GM08714 (cell line): Measurements from ENCODE around the gene BRAF.
"Not testable (repeated sequence)": the region's sequence is repeated elsewhere in the genome, so short reads cannot be mapped to it uniquely, and the experiment has no call there.

ENCODE experiments used
- H3K4me3 ChIP-seq: fragments of 200-500 bp; sonication (Bioruptor generic); 2 replicates; pipeline ENCODE4 v1.5.1; 2014; ENCODE audit warnings: mild to moderate bottlenecking, low read length, inconsistent platforms
- ZNF274 ChIP-seq: IDR thresholded peaks from 2 replicates; pipeline ENCODE4 v1.6.1; 2012; ENCODE audit warnings: mild to moderate bottlenecking, low read depth, low read length

BRAF gene

DNA sequence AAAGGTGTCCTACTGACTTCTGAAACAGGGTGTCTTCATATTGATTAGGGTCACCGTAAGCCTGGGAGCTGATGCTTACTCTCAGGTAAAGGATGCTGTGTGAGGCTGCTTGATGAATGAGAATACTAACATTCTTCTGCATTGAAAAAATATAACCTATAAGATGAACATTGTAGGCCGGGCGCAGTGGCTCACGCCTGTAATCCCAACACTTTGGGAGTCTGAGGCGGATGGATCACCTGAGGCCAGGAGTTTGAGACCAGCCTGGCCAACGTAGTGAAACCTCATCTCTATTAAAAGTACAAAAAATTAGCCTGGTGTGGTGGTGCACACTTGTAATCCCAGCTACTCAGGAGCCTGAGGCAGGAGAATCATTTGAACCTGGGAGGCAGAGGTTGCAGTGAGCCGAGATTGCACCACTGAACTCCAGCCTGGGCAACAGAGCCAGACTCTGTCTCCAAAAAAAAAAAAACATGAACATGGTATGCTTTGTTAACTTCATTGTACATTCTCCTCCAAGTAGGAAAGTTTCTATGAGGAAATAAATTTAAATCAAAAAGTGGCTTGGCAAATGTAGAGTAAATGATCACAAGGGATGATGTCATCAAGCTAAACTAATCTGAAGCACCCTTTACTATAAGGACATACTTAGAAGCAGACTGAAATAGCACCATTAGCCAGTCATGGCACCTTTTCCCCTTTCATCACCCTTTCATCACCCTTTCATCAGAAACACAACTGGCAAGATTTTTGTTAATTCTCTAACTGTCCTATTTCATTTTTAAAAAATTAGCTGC is 1.5 kb upstream of the BRAF start:
- TF ChIP-seq ZNF274: no peak
- no peak overlapping the region for H3K4me3 ChIP-seq

GRCh38 chr7:140924019-140924820 is 509 bp downstream of the BRAF start:
- TF ChIP-seq ZNF274: no peak
- H3K4me3 ChIP-seq: peak overlapping the region; percentile 98

DNA sequence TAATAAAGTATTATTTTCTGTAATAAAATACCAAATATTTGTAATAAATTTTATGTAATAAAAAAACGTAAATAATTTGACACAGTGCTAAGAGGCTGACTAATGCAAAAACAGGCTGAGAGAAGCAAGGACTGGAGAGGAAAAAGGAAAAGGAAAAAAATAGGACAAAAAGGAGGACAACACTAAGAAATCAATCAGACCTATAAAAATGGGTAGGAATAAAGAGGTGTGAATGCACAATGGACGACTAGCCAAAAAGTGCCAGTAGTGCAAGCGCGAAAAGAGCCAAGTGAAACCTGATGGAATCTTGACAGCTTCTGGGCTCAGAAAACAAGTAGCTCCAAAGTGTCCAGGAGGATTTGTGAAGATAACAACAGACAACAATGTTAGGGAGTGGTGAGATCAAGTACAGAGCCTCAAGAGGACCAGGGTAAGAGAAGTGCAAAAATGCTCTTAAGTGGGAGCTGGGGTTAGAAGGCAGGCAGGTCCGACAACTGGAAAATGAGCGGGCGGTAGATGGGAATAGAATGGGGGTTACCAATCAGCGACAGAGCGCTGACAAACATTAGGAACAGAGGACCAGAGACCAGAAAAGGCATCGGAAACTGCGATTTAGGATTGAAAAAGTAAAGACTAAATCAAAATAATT is 1.2 kb downstream of the BRAF start:
- peak overlapping the region; percentile 98 for H3K4me3 ChIP-seq
- no peak for TF ChIP-seq ZNF274

DNA sequence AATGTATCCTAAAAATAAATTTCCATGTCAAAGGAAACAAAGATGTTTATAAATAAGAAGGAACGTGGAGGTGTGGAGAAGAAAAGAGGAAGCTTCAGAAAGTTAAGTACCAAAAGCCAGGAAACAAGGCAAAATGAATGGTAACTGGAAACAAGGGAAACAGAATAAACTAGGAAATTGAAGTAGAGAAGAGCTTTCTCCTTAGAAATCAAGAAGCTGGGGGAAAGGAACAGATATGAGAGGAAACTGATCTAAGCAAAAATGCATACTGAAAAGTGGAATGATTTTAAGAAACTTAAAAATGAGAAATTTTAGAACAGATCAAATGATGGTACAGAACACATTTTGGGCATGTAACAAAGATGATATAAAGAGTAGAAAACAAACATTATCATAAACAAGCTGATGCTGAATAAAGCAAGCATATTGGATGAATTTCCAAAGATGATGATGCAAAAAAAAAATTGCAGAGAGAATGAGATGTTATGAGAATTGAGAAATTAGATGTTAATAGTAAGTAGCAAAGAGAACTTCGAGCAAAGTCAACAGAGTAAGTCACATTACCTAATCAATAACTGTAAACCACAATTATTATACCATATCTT is 1.9 kb downstream of the BRAF start:
- H3K4me3 ChIP-seq: peak overlapping the region; percentile 98; the same call in 1 of the 2 replicates

DNA sequence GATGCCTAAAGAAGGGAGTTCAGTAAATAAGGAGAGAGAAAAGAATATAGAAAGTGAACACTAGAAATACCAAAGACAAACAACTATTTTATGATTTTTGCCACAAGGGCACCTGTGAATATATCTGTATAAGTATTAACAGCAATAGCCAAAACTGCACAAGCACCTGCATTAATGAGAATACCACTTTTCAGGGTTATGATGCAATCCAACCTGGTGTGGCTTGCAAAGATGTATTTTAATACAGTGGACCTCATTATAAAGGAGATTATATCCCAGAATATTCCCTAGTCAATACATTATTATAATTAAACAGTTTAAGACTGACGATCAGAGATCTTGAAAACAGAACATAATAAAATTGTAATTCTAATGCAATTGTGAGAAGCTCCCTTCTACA is 4.0 kb downstream of the BRAF start:
- H3K4me3 ChIP-seq: no peak overlapping the region
- no peak for TF ChIP-seq ZNF274

More for the DNA sequence above, 1.9 kb downstream of the BRAF start:
- TF ChIP-seq ZNF274: no peak

GRCh38 chr7:140918236-140918635 is 6.5 kb downstream of the BRAF start:
- TF ChIP-seq ZNF274: no peak
- no peak overlapping the region for H3K4me3 ChIP-seq

GRCh38 chr7:140917258-140917657 is 7.5 kb downstream of the BRAF start:
- TF ChIP-seq ZNF274: no peak
- H3K4me3 ChIP-seq: no peak overlapping the region

DNA sequence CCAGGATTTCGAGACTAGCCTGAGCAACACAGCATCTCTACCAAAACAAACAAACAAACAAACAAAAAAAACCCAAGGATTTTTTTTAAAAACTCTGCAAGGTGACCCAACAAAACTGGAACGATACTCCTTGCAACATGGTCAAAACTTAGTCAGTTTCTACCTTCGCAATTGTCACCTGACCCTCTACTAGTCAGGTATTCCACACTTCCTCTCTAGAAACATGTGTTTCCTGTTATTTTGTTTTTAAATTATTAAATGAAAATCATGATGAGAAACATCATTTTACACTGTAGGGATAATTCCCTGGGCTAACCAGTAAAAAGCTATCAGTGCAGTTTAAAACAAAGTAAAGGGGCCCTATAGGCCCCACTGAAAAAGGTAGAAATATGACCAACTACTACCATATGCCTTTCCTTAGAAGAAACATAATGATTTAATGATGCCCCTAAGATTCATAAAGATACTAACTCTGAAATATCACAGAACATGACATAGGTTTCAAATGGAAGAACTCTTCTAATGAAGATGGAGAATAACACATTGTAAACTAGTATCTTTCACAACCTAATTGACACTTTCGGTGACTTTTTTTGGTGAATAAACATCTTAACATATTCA is 8.7 kb downstream of the BRAF start:
- TF ChIP-seq ZNF274: no peak
- no peak overlapping the region for H3K4me3 ChIP-seq

DNA sequence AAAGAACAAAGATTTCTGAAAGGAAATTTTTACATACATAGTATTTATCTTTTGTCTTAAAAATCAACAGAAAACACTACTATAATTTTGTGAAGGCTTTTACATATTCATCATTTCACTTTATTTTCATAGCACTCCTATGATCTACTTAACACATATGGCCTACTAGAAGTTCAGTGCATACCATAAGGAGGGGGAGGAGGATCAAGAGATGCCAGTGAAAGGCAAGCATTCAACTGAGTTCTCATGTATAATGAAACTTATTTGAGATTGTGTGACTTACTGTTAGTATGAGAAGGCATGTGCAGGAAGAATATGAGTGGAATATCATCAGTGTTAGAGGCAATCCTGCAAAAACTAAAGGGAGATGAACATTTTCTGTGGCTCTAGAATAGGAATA is 10.6 kb downstream of the BRAF start:
- H3K4me3 ChIP-seq: no peak overlapping the region
- TF ChIP-seq ZNF274: no peak

GRCh38 chr7:140913596-140913928 is 11.2 kb downstream of the BRAF start:
- not testable (repeated sequence) for H3K4me3 ChIP-seq

DNA sequence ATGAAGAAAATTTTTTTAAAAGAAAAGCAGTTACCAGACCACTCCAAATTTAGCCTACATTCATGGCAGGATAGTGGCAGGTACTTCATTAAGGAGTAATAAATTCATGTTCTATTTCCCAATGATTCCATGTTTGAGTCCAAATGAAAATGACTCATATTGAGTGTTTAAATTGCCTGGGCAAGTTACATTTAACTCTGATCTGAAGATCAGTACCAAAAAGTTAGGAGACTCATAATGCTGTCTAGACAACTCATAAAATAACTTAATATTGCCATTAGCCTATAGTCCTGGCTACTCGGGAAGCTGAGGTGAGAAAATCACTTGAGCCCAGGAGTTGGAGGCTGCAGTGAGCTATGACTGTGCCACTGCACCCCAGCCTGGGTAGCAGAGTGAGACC is 13.0 kb downstream of the BRAF start:
- TF ChIP-seq ZNF274: no peak
- H3K4me3 ChIP-seq: no peak overlapping the region

DNA sequence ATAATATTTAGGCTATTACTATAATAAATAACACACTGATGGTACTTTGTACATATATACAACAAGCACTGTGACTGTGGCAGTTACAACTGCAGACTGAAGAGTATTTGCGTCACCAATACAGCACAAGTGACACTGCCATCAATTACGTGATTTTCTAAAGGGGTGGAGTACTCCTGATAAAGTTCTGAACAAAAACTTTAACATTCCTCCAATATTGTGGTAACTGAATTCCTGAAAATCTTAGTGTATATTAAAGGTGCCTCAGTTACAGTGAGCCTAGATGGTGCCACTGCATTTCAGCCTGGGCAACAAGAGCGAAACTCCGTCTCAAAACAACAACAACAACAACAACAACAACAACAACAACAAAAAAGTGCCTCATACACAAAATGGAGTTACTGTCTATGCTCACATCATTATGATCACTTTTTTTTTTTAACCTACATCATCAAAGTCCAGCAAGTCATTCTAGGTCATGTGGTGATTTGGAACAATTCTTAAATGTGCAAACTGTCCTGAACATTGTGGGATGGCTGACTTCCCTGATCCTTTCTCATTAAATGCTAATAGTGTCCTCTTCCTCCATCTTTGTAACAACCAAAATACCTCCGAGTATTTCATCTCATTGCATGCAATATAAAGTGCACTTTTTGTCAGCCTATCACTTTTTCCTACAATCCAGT is 15.1 kb downstream of the BRAF start:
- no peak for TF ChIP-seq ZNF274
- no peak overlapping the region for H3K4me3 ChIP-seq

GRCh38 chr7:140908361-140908760 is 16.4 kb downstream of the BRAF start:
- no peak for TF ChIP-seq ZNF274
- no peak overlapping the region for H3K4me3 ChIP-seq

- no peak for TF ChIP-seq ZNF274
- H3K4me3 ChIP-seq: no peak overlapping the region
These were observed 20.8 kb downstream of the BRAF start for GRCh38 chr7:140903741-140904480.
